Endothelial cell of umbilical vein (primary cell): ENCODE results near the gene MMD.

Source experiments
- EZH2 ChIP-seq: IDR thresholded peaks from 2 replicates; pipeline ENCODE4 v1.6.1; 2012; ENCODE audit warnings: borderline replicate concordance, low read depth, mild to moderate bottlenecking, moderate library complexity, low read length, inconsistent platforms; ENCODE audit not compliant: severe bottlenecking
- MYC ChIP-seq: IDR thresholded peaks from one replicate; pipeline ENCODE4 v1.6.1; 2011; ENCODE audit warnings: mild to moderate bottlenecking, low read depth, low read length
- POLR2A ChIP-seq: IDR thresholded peaks from 2 replicates; pipeline ENCODE4 v1.6.1; 2012; ENCODE audit warnings: low read depth, mild to moderate bottlenecking, control low read depth, low read length
- TF ChIP-seq, protein P1 (sequence below), 2 donors: IDR thresholded peaks; 1 replicate in 1 of 2; 2 replicates in 1 of 2; pipeline ENCODE4 v1.5.1; 2011; ENCODE audit warnings: low read length in 2 of 2, mild to moderate bottlenecking in 2 of 2, moderate library complexity in 2 of 2, control low read depth in 1 of 2, inconsistent platforms in 1 of 2, low read depth in 1 of 2; ENCODE audit not compliant: insufficient read depth in 1 of 2; ENCODE audit errors: extremely low read depth in 1 of 2
- TF ChIP-seq, protein P2 (sequence below): IDR thresholded peaks from 2 replicates; pipeline ENCODE4 v1.6.1; 2011; ENCODE audit not compliant: insufficient read depth, insufficient read length

DNA sequence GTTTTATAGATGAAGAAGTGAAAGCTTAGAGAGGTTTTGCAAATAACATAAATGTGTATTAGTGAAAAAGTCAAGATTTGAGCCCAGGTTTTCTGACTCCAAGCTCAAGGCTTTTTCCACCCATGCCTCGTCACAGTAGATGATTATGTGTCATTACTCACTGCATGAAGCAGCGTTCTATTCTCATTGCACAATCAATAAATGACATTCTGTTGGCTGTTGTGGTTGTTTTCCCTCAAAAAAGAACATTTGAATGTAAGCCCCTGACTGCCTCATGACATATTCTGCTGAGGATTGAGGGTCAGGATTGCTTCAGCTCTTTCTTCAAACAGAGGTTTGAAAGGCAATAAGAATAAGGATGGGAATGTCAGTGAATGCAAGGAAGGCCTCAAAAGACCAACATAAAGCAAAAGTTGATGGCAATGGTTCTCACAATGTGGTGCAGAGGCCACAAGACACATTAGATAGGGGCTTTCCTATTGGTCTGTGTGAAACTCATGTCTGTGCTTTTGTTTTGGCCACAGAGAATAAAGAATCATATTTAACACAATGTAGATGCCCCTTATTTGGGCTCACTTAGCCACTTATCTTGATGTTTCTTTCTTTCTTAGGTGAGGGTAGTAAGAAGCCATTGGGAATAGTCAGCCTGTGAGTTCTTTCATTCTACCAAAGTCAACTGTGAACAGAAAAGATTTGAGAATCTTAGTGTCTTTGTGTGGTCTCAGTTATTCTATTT, 5.4 kb upstream of the MMD start:
- TF ChIP-seq EZH2: no peak
- TF ChIP-seq, protein P1, sequence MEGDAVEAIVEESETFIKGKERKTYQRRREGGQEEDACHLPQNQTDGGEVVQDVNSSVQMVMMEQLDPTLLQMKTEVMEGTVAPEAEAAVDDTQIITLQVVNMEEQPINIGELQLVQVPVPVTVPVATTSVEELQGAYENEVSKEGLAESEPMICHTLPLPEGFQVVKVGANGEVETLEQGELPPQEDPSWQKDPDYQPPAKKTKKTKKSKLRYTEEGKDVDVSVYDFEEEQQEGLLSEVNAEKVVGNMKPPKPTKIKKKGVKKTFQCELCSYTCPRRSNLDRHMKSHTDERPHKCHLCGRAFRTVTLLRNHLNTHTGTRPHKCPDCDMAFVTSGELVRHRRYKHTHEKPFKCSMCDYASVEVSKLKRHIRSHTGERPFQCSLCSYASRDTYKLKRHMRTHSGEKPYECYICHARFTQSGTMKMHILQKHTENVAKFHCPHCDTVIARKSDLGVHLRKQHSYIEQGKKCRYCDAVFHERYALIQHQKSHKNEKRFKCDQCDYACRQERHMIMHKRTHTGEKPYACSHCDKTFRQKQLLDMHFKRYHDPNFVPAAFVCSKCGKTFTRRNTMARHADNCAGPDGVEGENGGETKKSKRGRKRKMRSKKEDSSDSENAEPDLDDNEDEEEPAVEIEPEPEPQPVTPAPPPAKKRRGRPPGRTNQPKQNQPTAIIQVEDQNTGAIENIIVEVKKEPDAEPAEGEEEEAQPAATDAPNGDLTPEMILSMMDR (IDR thresholded peaks at IDR 0.05; ENCODE audit: extremely low read depth in 1 of 2, insufficient read depth in 1 of 2, low read depth in 1 of 2, low read length in 2 of 2): no peak
- no peak for TF ChIP-seq POLR2A
- TF ChIP-seq, protein P2, sequence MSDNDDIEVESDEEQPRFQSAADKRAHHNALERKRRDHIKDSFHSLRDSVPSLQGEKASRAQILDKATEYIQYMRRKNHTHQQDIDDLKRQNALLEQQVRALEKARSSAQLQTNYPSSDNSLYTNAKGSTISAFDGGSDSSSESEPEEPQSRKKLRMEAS: no peak
- TF ChIP-seq MYC: no peak
